ENCODE data around the gene DSC3. TPM values are rescaled to one million over a fixed set of nuclear protein-coding genes. Genes with fewer than 3 reads are reported as not detected.

The DSC3 gene
- polyA plus RNA-seq (2012; ENCODE audit: missing spikeins): 0.47 TPM

DNA sequence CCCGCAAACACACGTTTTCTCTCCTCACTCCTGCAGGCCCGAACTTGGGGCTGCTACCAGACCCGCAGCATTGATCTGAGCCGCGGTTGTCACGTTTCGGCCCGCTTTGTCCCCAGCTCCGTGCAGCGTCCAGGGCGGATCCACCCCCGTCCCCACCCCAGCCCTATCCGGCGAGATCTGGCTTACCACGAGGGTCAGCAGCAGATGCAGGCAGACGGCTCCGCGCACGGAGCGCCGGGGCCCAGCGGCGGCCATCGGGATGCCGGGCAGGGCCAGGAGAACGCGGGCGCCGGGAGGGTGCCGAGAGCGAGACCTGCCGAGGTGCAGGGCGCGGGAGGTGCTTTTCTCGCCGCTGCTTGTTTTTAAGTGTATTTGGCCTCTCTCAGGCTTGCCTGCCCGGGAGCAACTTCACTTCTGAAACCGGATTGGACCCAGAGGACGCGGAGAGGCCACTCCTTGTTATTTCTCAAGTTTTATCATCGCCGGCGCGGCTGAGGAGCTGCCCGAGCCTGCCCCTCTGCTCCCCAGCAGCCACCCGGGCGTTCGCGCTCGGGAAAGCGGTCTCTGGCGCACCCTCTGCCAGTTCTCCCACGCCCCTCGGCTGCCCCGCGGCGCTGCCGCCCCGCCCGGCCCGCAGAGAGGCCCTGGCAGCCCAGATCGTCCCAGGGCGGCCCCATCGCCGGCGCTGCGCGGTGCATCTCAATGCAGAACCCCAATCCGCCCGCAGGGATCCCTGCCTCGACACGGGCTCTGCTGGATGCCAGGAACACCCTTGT, at the start of gene DSC3:
Gene DSC3, minus strand, starts transcription at position 337 of the 776 bp plus-strand sequence. Its CDS starts 82 bp downstream, at position 255.
- TF ChIP-seq POLR2AphosphoS5 (IDR thresholded peaks at IDR 0.05; ENCODE audit: low read depth, low read length) (no peak), TAF1 (IDR thresholded peaks at IDR 0.05; ENCODE audit: borderline replicate concordance, low read depth, low read length) (no peak), POLR2A (IDR thresholded peaks at IDR 0.05; ENCODE audit: low read depth, low read length) (no peak)
- no peak for FAIRE-seq
- DNase-seq (ENCODE audit: insufficient read length): no peak

GRCh38 chr18:31091350-31091749, 48.8 kb upstream of the DSC3 start:
- TF ChIP-seq POLR2AphosphoS5 (IDR thresholded peaks at IDR 0.05; ENCODE audit: low read depth, low read length) (no peak), POLR2A (IDR thresholded peaks at IDR 0.05; ENCODE audit: low read depth, low read length) (no peak), TAF1 (IDR thresholded peaks at IDR 0.05; ENCODE audit: borderline replicate concordance, low read depth, low read length) (no peak)
- FAIRE-seq (no peak), DNase-seq (ENCODE audit: insufficient read length) (no peak)

DNA sequence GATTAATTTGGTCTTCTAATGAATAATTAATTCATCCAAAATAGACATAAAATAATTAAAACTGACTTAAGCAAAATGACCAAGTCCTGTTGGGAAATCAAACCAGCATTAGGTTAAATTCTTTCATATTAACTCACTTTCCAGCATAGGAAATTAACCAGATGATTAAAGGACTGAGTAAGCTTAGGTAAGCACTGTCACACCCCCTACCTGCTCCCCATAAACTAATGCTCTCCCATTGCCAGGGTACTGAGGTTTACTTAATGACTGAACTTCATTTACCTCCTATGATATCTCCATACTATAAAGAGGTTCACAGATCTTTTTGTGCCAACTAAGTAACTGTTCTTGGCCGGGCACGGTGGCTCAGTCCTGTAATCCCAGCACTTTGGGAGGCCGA, 46.0 kb upstream of the DSC3 start:
- TF ChIP-seq POLR2AphosphoS5 (IDR thresholded peaks at IDR 0.05; ENCODE audit: low read depth, low read length): no peak
- TF ChIP-seq POLR2A (IDR thresholded peaks at IDR 0.05; ENCODE audit: low read depth, low read length): no peak
- TF ChIP-seq TAF1 (IDR thresholded peaks at IDR 0.05; ENCODE audit: borderline replicate concordance, low read depth, low read length): no peak
- FAIRE-seq (no peak), DNase-seq (ENCODE audit: insufficient read length) (no peak)

DNA sequence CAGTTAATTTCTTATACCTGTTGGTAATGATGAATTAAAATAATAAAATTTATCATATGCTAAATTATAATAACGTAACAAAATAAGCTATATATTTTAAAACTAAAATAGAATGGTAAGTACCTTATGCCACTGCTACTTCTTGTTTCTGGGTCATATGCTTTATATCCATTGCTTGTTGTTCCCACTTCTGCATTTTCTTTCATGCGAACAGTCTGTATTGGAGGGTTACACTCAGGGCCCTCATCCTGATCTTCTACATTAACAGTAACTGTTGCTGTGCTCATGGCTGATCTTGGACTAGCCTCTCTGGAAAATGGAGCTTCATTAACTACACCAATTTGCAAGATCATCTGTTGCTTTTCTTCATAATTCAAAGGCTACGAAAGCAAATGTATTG, 37.4 kb upstream of the DSC3 start:
- TF ChIP-seq TAF1 (IDR thresholded peaks at IDR 0.05; ENCODE audit: borderline replicate concordance, low read depth, low read length): no peak
- TF ChIP-seq POLR2A (IDR thresholded peaks at IDR 0.05; ENCODE audit: low read depth, low read length): no peak
- no peak for TF ChIP-seq POLR2AphosphoS5 (IDR thresholded peaks at IDR 0.05; ENCODE audit: low read depth, low read length)
- no peak for DNase-seq (ENCODE audit: insufficient read length)

DNA sequence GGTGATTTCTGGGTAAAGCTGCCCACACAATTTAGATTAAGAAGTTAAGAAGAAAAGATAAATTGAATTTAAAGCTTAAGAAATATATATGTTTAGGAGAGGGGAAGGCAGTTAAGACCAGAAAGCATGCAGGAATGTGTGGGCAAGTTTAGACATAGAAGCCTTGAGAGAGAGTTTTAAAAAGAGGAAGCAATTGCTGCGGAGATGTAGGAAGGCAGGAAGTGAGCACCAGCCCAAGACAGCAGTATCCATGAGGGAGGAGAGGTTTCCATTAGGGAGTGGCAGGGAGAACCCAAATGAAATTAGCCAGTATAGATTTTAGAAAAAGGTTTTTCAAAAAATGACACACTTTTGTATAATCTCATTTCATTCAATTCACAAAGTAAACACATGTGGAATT, 35.3 kb upstream of the DSC3 start:
- no peak for FAIRE-seq

More for the DNA sequence above, 37.4 kb upstream of the DSC3 start:
- FAIRE-seq: no peak

GRCh38 chr18:31072175-31072574, 29.6 kb upstream of the DSC3 start:
- no peak for DNase-seq (ENCODE audit: insufficient read length)
- no peak for FAIRE-seq
- no peak for TF ChIP-seq TAF1 (IDR thresholded peaks at IDR 0.05; ENCODE audit: borderline replicate concordance, low read depth, low read length)
- TF ChIP-seq POLR2A (IDR thresholded peaks at IDR 0.05; ENCODE audit: low read depth, low read length): no peak
- no peak for TF ChIP-seq POLR2AphosphoS5 (IDR thresholded peaks at IDR 0.05; ENCODE audit: low read depth, low read length)

More for the DNA sequence above, 35.3 kb upstream of the DSC3 start:
- DNase-seq (ENCODE audit: insufficient read length): no peak
- TF ChIP-seq POLR2A (IDR thresholded peaks at IDR 0.05; ENCODE audit: low read depth, low read length): no peak
- TF ChIP-seq POLR2AphosphoS5 (IDR thresholded peaks at IDR 0.05; ENCODE audit: low read depth, low read length): no peak

GRCh38 chr18:31070206-31070605, 27.7 kb upstream of the DSC3 start:
- DNase-seq (ENCODE audit: insufficient read length): no peak
- FAIRE-seq: peak; percentile 51
- TF ChIP-seq TAF1 (IDR thresholded peaks at IDR 0.05; ENCODE audit: borderline replicate concordance, low read depth, low read length) (no peak), POLR2A (IDR thresholded peaks at IDR 0.05; ENCODE audit: low read depth, low read length) (no peak), POLR2AphosphoS5 (IDR thresholded peaks at IDR 0.05; ENCODE audit: low read depth, low read length) (no peak)

GRCh38 chr18:31066266-31066665, 23.7 kb upstream of the DSC3 start:
- TF ChIP-seq POLR2A (IDR thresholded peaks at IDR 0.05; ENCODE audit: low read depth, low read length) (no peak), TAF1 (IDR thresholded peaks at IDR 0.05; ENCODE audit: borderline replicate concordance, low read depth, low read length) (no peak), POLR2AphosphoS5 (IDR thresholded peaks at IDR 0.05; ENCODE audit: low read depth, low read length) (no peak)
- no peak for FAIRE-seq
- DNase-seq (ENCODE audit: insufficient read length): no peak

DNA sequence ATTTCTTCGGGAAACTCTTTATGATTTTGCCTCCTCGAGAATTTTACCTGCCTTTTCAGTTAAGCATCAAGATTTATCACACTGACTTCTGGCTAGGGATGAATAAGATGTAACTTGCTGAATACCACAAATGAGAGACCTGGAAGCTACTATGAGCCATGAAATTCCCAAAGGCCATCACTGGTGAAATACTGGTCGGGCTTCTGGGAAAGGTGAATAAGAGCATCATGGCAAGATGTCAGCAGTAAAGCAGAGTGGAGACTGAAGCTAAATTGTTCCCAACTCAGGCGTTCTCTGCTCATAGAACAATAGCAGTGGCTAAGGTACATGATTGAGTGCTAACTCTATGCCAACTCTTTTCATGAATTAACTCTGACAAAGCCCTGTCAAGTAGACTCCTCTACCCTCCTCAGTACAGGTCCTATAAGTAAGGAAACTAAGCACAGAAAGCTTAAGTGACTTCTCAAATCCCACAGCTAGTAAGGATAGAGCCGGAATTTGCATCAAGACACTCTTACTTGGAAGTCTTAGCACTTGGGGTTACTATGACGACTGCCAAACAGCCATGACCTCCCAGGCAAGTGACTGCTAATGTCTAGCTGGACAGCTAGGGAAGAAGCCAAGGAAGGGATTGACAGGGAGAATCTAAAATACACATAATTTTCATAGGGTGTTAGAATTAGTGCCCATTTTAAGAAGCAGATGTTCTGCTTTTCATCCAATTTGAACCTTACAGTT, 22.7 kb upstream of the DSC3 start:
- no peak for DNase-seq (ENCODE audit: insufficient read length)
- FAIRE-seq: no peak
- no peak for TF ChIP-seq TAF1 (IDR thresholded peaks at IDR 0.05; ENCODE audit: borderline replicate concordance, low read depth, low read length)
- no peak; the same call in 1 of the 2 replicates for TF ChIP-seq POLR2AphosphoS5 (IDR thresholded peaks at IDR 0.05; ENCODE audit: low read depth, low read length)
- no peak; the same call in 1 of the 2 replicates for TF ChIP-seq POLR2A (IDR thresholded peaks at IDR 0.05; ENCODE audit: low read depth, low read length)

- TF ChIP-seq POLR2A (IDR thresholded peaks at IDR 0.05; ENCODE audit: low read depth, low read length) (peak; percentile 17; the same call in 1 of the 2 replicates), POLR2AphosphoS5 (IDR thresholded peaks at IDR 0.05; ENCODE audit: low read depth, low read length) (no peak)
- peak; percentile 94 for FAIRE-seq
Measured at GRCh38 chr18:31064130-31064529, 21.6 kb upstream of the DSC3 start.

GRCh38 chr18:31061945-31062344, 19.4 kb upstream of the DSC3 start:
- FAIRE-seq (peak; percentile 84), DNase-seq (ENCODE audit: insufficient read length) (no peak)
- no peak for TF ChIP-seq POLR2AphosphoS5 (IDR thresholded peaks at IDR 0.05; ENCODE audit: low read depth, low read length)
- TF ChIP-seq POLR2A (IDR thresholded peaks at IDR 0.05; ENCODE audit: low read depth, low read length): no peak
- TF ChIP-seq TAF1 (IDR thresholded peaks at IDR 0.05; ENCODE audit: borderline replicate concordance, low read depth, low read length): no peak

More at GRCh38 chr18:31064130-31064529, 21.6 kb upstream of the DSC3 start:
- DNase-seq (ENCODE audit: insufficient read length): no peak

Data from GM12892 (cell line).